Smooth muscle cell (in vitro differentiated cells): ENCODE measurements around the gene UBE3D. TPM values are rescaled to one million over a fixed set of nuclear protein-coding genes. Genes with fewer than 3 reads are reported as not detected.

Source experiments
- DNase-seq: peaks from one replicate; lab custom pipeline; 2025; ENCODE audit not compliant: unreplicated experiment; lab: John Stamatoyannopoulos, UW
- H2AFZ ChIP-seq: fragments of 200-600 bp; sonication (generic); 2 replicates; pipeline ENCODE4 v1.6.0; 2016; ENCODE audit warnings: antibody characterized with exemption, low read depth, mild to moderate bottlenecking
- H3F3A ChIP-seq: fragments of 200-600 bp; sonication (generic); 2 replicates; pipeline ENCODE4 v1.6.0; 2017; ENCODE audit warnings: antibody characterized with exemption, low read depth
- H3K27ac ChIP-seq: fragments of 200-600 bp; sonication (generic); 2 replicates; pipeline ENCODE4 v1.5.1; 2016; ENCODE audit warnings: low read depth, mild to moderate bottlenecking
- H3K27me3 ChIP-seq: fragments of 200-600 bp; sonication (generic); 2 replicates; pipeline ENCODE4 v1.6.1; 2016; ENCODE audit warnings: low read depth, mild to moderate bottlenecking
- H3K36me3 ChIP-seq: fragments of 200-600 bp; sonication (generic); 2 replicates; pipeline ENCODE4 v1.5.1; 2016; ENCODE audit warnings: low read depth
- H3K4me1 ChIP-seq: fragments of 200-600 bp; sonication (generic); 2 replicates; pipeline ENCODE4 v1.5.1; 2016; ENCODE audit warnings: low read depth
- H3K4me2 ChIP-seq: fragments of 200-600 bp; sonication (generic); 2 replicates; pipeline ENCODE4 v1.6.0; 2016; ENCODE audit warnings: mild to moderate bottlenecking
- H3K4me3 ChIP-seq: fragments of 200-600 bp; sonication (generic); 2 replicates; pipeline ENCODE4 v1.5.1; 2016; ENCODE audit warnings: mild to moderate bottlenecking
- H3K79me2 ChIP-seq: fragments of 200-600 bp; sonication (generic); 2 replicates; pipeline ENCODE4 v1.6.0; 2016; ENCODE audit warnings: low read depth, mild to moderate bottlenecking
- H3K9ac ChIP-seq: fragments of 200-600 bp; sonication (generic); 2 replicates; pipeline ENCODE4 v1.6.0; 2016; ENCODE audit warnings: low read depth
- H3K9me3 ChIP-seq: fragments of 200-600 bp; sonication (generic); replicated peaks from 2 replicates; pipeline ENCODE4 v1.5.1; 2016; ENCODE audit warnings: low read depth
- H4K20me1 ChIP-seq: fragments of 200-600 bp; sonication (generic); 2 replicates; pipeline ENCODE4 v1.6.0; 2016; ENCODE audit warnings: low read depth
- WGBS: methylation state at CpG from one replicate; pipeline ENCODE4 v1.1.7; 2016; ENCODE audit warnings: low lambda C conversion rate; 5-methylcytosine and 5-hydroxymethylcytosine counted together
- polyA plus RNA-seq: library from polyadenylated mRNA; unstranded; fragments of >200 nt; fragmentation: Nextera tagmentation; extraction: Ambion mirVana; gene quantifications from 2 replicates; pipeline ENCODE4 v1.2.1, GENCODE V29; 2016
- total RNA-seq: library from RNA; depleted of rRNA; stranded (reverse); fragments of >200 nt; gene quantifications from 2 replicates; pipeline ENCODE4 v1.2.3, GENCODE V29; 2014
- TF ChIP-seq, protein P1 (sequence below): fragments of 200-600 bp; sonication (generic); IDR thresholded peaks from 2 replicates; pipeline ENCODE4 v1.5.1; 2017; ENCODE audit warnings: borderline replicate concordance, mild to moderate bottlenecking, antibody characterized with exemption; ENCODE audit not compliant: insufficient read depth, poor library complexity, severe bottlenecking

Gene UBE3D
- total and polyA plus RNA-seq, 2 experiments from 2014 or later, result 2.1 to 6.1 TPM

DNA sequence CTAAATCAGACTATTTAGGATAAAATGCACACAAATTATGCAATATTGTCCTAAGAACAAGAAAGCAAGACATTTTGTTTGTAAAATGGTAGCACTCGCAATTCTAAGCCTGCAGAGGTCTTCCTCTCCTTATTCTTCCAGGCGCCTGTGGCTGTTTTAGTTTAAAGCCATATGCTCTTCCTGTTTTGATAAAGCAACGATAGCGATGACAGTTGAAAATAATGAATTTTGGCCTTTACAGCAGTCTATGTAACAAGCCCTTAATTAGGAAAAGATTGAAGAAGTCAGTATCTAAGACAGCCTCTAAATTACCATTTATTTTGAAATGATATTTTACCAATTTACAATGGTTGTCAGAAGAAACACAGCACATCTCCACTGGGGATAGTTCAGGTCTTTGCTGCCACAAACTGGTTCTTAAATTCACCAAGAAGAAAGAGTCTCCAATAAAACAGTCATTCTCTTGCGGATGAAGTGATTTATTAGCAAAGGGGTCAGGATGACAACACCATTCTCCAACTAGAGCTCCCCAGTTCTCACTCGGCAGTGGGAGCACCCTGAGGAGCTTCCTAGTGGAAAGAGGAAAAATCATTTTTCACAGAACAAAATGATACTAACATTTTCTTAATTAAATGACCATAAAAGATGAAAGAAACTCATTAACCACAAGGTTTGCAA, 21.4 kb downstream of the UBE3D start:
- peaks cover 19% of the 10 kb centered on the region for H3K4me1 ChIP-seq
- H3K27me3 ChIP-seq, result no peaks in the 10 kb centered on the region
- H3K9me3 ChIP-seq, result no peaks in the 10 kb centered on the region
- H4K20me1 ChIP-seq, result no peaks in the 10 kb centered on the region
- no peaks in the 10 kb centered on the region for H3F3A ChIP-seq
- H3K36me3 ChIP-seq, result peaks cover 4% of the 10 kb centered on the region
- H3K4me3 ChIP-seq, result no peak overlapping the region
- WGBS, result 56% methylated on average over 6 of the region's 6 CpGs
- no peak for DNase-seq
- H3K27ac ChIP-seq, result no peak overlapping the region
- no peak overlapping the region for H3K9ac ChIP-seq
- no peak overlapping the region for H2AFZ ChIP-seq
- H3K79me2 ChIP-seq, result no peaks in the 10 kb centered on the region
- no peak overlapping the region for H3K4me2 ChIP-seq
- TF ChIP-seq, protein P1, sequence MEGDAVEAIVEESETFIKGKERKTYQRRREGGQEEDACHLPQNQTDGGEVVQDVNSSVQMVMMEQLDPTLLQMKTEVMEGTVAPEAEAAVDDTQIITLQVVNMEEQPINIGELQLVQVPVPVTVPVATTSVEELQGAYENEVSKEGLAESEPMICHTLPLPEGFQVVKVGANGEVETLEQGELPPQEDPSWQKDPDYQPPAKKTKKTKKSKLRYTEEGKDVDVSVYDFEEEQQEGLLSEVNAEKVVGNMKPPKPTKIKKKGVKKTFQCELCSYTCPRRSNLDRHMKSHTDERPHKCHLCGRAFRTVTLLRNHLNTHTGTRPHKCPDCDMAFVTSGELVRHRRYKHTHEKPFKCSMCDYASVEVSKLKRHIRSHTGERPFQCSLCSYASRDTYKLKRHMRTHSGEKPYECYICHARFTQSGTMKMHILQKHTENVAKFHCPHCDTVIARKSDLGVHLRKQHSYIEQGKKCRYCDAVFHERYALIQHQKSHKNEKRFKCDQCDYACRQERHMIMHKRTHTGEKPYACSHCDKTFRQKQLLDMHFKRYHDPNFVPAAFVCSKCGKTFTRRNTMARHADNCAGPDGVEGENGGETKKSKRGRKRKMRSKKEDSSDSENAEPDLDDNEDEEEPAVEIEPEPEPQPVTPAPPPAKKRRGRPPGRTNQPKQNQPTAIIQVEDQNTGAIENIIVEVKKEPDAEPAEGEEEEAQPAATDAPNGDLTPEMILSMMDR, result no peak

DNA sequence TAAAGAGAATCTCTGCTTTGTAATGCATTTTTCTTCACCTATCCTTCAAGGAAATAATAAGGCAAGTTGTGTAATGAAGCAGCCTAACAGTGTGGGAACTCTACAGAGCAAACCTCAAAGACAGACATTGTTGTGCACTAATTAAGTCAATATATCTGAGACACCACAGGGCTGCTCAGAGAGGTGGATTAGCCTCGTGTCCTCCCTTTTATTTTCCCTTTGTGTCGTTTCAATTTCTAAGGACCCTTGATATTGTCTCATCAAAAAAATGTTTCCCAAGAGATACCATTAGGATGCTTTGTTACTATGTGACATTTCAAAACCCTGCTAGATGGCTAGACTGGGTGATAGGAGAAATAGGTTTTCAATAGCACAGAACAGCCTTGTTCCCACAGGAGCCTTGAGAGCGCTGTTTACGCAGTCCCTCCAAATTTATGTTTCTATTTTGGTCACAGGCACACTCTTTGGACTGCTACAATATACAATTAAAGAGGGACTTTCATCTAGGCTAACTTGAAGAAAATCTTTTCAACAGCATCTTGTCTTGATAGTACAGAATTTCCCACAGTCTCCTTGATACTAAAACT, 23.1 kb downstream of the UBE3D start:
- Histone ChIP-seq H3K9ac (no peak overlapping the region), H3F3A (no peaks in the 10 kb centered on the region), H3K9me3 (no peaks in the 10 kb centered on the region), H3K4me2 (no peak overlapping the region), H4K20me1 (no peaks in the 10 kb centered on the region), H2AFZ (no peak overlapping the region), H3K4me1 (peaks cover 19% of the 10 kb centered on the region), H3K27ac (no peak overlapping the region), H3K79me2 (no peaks in the 10 kb centered on the region), H3K27me3 (no peaks in the 10 kb centered on the region), H3K4me3 (no peak overlapping the region), H3K36me3 (no peaks in the 10 kb centered on the region)
- TF ChIP-seq, protein P1, result no peak
- 69% methylated on average over 4 of the region's 4 CpGs for WGBS
- no peak for DNase-seq

DNA sequence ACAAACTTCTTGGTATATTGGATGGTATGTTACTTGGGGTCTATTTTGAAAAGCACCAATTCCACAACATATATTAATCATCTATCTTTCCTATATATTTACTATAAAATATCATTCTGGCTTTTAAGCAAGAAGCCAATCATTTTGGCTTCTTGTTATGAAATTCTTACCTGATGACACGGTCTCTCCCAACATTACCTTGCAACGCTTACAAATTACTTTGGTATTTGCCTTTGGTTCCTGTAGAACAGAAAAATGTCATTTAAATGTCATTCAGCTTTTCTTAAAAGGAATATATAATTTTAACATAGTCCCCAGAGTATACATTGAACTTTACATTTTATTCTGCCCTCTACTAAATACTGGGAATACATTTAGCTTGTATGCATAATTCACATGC, 27.4 kb downstream of the UBE3D start:
- H3K9me3 ChIP-seq, result no peaks in the 10 kb centered on the region
- H3K27me3 ChIP-seq, result no peaks in the 10 kb centered on the region
- H3K9ac ChIP-seq, result no peak overlapping the region
- H3K36me3 ChIP-seq, result no peaks in the 10 kb centered on the region
- H3F3A ChIP-seq, result no peaks in the 10 kb centered on the region
- no peaks in the 10 kb centered on the region for H3K79me2 ChIP-seq
- H3K4me1 ChIP-seq, result peaks cover 11% of the 10 kb centered on the region
- H3K4me3 ChIP-seq, result no peak overlapping the region
- no peak overlapping the region for H3K4me2 ChIP-seq
- no peak overlapping the region for H3K27ac ChIP-seq
- no peak for DNase-seq
- no peak overlapping the region for H2AFZ ChIP-seq
- 79% methylated on average over 2 of the region's 2 CpGs for WGBS
- TF ChIP-seq, protein P1, result no peak
- H4K20me1 ChIP-seq, result no peaks in the 10 kb centered on the region

DNA sequence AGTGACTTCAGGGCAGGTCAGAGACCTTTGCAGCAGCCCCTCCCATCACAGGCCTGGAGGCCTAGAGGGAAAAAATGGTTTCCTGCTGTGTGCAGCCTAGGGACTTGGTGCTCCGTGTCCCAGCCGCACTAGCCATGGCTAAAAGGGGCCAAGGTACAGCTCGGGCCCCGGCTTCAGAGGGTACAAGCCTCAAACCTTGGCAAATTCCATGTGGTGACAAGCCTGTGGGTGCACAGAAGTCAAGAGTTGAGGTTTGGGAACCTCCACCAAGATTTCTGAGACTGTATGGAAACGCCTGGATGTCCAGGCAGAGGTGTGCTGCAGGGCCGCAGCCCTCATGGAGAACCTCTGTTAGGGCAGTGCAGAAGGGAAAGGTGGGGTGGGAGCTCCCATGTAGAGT, 34.0 kb downstream of the UBE3D start:
- no peaks in the 10 kb centered on the region for H3F3A ChIP-seq
- H3K4me1 ChIP-seq, result no peaks in the 10 kb centered on the region
- no peak overlapping the region for H3K4me2 ChIP-seq
- no peaks in the 10 kb centered on the region for H3K79me2 ChIP-seq
- no peak overlapping the region for H3K9ac ChIP-seq
- DNase-seq, result no peak
- WGBS, result 99% methylated on average over 6 of the region's 6 CpGs
- H3K4me3 ChIP-seq, result no peak overlapping the region
- no peaks in the 10 kb centered on the region for H4K20me1 ChIP-seq
- TF ChIP-seq, protein P1, result no peak
- peaks cover 4% of the 10 kb centered on the region for H3K36me3 ChIP-seq
- H3K9me3 ChIP-seq, result no peaks in the 10 kb centered on the region
- H2AFZ ChIP-seq, result no peak overlapping the region
- H3K27me3 ChIP-seq, result no peaks in the 10 kb centered on the region
- no peak overlapping the region for H3K27ac ChIP-seq
